ENCODE data around the gene PRKCE.

PRKCE gene

DNA sequence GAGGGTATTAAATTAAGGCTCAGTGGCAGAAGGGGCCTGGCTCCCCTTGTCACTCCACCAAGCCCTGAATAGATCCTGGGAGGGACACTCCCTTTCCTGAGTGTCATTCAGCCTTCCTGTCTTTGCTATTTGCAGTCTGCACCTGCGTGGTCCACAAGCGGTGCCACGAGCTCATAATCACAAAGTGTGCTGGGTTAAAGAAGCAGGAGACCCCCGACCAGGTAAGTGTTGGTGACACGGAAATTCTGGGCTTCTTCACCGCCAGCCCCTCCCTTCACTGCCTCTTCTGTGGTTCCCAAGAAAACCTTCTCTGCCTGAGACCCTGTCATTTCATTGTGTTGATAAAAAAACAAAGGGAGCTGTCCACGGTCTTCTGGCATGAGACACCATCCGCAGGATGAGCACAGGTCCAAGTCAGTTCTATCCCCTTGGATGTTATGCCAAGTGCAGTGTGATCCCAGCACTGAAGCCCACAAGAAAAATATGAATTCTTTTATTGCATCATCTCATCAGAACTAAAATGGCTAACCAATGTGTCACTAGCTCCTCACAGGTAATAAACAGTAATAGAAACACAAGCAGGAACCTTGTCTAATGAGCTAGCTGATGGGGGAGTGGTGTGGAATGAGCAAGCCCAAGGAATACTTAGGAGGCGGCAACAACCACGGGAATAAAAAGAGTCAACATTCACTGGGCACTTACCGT lies 328.8 kb downstream of the PRKCE start:
- no peak for FAIRE-seq
- TF ChIP-seq, protein P1, sequence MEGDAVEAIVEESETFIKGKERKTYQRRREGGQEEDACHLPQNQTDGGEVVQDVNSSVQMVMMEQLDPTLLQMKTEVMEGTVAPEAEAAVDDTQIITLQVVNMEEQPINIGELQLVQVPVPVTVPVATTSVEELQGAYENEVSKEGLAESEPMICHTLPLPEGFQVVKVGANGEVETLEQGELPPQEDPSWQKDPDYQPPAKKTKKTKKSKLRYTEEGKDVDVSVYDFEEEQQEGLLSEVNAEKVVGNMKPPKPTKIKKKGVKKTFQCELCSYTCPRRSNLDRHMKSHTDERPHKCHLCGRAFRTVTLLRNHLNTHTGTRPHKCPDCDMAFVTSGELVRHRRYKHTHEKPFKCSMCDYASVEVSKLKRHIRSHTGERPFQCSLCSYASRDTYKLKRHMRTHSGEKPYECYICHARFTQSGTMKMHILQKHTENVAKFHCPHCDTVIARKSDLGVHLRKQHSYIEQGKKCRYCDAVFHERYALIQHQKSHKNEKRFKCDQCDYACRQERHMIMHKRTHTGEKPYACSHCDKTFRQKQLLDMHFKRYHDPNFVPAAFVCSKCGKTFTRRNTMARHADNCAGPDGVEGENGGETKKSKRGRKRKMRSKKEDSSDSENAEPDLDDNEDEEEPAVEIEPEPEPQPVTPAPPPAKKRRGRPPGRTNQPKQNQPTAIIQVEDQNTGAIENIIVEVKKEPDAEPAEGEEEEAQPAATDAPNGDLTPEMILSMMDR (IDR thresholded peaks at IDR 0.05; ENCODE audit: insufficient read depth, missing control alignments): no peak
- no peak for DNase-seq (ENCODE audit: insufficient read length, low spot score)

- TF ChIP-seq, protein P1 (IDR thresholded peaks at IDR 0.05; ENCODE audit: insufficient read depth, missing control alignments): no peak
- no peak for DNase-seq (ENCODE audit: insufficient read length, low spot score)
- no peak for FAIRE-seq
Measured at GRCh38 chr2:45981384-45981930, 330.0 kb downstream of the PRKCE start.

DNA sequence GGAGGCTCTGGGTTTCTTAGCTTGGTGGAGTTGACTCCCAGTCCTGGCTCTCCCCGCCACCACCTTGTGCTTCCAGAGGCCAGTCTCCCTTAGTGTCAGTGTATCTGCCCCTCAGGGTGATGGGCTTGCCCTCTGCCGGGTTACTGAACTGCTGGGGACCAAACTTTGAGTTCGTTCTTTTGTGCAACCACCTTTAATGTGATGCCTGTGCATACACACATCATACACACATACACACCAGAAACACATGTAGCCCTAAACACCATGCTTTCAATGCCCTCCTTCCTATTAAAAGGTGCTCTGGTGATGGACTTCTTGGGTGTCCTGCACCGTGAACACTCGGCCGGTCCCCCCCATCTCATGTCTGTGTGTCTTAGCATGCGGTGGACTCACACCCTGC lies 330.6 kb downstream of the PRKCE start:
- FAIRE-seq (no peak), DNase-seq (ENCODE audit: insufficient read length, low spot score) (no peak)
- TF ChIP-seq, protein P1 (IDR thresholded peaks at IDR 0.05; ENCODE audit: insufficient read depth, missing control alignments): no peak

DNA sequence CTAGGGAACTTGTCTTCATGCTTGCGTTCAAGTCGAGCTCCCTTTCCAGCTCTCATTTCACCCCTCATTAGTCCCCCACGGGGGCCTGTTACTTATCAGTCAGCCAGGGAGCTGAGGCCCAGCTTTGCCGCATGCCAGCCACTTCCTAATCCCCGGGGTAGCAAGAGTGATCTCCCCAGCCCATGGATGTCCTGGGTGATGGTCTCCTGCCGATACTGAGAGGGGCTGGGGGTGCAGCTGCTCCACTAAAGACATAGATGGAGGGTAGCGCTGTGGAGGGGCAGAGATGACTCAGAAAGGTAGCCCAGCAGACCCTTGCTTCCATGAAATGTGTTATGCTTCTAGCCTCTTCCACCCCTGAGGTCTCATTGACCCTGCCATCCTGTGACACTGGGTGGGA lies 331.7 kb downstream of the PRKCE start:
- FAIRE-seq: no peak

GRCh38 chr2:45984366-45984765 lies 332.9 kb downstream of the PRKCE start:
- FAIRE-seq (no peak), DNase-seq (ENCODE audit: insufficient read length, low spot score) (no peak)
- TF ChIP-seq, protein P1 (IDR thresholded peaks at IDR 0.05; ENCODE audit: insufficient read depth, missing control alignments): no peak

More for the DNA sequence above, 331.7 kb downstream of the PRKCE start:
- TF ChIP-seq, protein P1 (IDR thresholded peaks at IDR 0.05; ENCODE audit: insufficient read depth, missing control alignments): no peak
- no peak for DNase-seq (ENCODE audit: insufficient read length, low spot score)

DNA sequence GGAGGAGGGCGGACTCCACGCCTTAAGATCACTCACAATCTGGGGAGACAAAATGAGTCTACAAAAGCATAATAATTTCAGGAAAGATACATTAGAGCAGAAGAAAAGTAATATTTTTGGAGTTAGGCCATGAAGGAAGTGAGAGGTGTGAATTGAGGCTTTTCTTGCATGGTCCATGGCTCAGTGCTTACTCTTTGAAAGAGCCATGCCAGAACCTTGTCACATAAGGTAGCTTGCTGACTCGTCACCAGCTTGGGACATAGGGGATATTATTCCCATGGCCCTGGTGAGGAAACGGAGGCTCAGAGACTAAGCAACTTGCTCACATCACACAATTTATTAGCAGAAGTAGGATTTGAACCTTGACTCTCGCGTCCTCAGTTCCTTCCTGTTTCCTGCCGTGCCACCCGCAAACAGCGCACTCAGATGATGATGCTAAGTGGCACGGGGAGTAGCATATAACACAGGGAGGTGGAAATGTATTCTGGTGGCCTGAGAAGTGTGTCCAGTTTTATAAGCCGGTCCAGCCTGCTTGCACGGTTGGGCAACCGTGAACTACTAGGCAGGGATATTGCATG lies 333.5 kb downstream of the PRKCE start:
- no peak for DNase-seq (ENCODE audit: insufficient read length, low spot score)
- TF ChIP-seq, protein P1 (IDR thresholded peaks at IDR 0.05; ENCODE audit: insufficient read depth, missing control alignments): no peak
- no peak for FAIRE-seq

DNA sequence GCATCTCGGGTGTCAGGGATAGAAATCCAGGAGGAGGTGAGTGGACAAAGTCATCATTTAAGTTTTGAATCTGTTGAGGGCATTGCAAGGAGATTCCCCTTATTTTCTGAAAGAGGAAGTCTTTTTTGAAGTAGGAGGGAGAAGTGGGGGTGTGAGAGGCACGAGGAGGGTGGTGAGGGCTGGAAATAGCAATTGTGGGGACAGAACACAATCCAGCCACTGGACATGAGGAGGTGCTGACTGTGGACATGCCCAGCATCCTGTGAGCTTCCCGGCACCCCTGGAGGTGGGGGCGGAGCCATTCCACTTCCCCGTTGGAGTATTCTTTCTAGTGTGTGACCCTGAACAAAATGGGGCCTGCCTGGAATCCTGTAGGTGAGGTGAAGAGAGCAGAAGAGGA lies 335.0 kb downstream of the PRKCE start:
- DNase-seq (ENCODE audit: insufficient read length, low spot score): no peak
- TF ChIP-seq, protein P1 (IDR thresholded peaks at IDR 0.05; ENCODE audit: insufficient read depth, missing control alignments): no peak
- no peak for FAIRE-seq

All from D721Med (cell line).